ENCODE data around the gene HIF3A. TPM values are rescaled to one million over a fixed set of nuclear protein-coding genes. Genes with fewer than 3 reads are reported as not detected.
"Not testable (repeated sequence)": the region's sequence is repeated elsewhere in the genome, so short reads cannot be mapped to it uniquely, and the experiment has no call there.

HIF3A gene
- total RNA-seq, 4 donors from 2014 or later = 49.3 to 383 (median 144) TPM

DNA sequence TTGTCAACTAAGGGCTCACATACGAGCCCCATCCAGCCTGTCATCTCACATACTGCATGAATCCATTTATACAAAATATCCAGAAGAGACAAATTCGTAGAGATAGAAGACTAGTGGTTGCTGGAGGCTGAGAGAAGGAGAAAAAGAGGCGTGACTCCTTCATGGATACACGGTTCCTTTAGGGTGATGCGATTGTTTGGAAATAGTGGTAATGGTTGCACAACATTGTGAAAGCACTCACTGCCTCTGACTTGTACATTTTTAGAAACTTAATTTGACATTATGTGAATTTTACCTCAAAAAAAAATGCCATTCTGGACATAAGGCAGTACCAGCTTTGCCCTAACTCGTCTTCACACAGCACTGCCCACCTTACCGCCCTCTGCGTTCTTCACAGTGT is 40.0 kb upstream of the HIF3A start:
- TF ChIP-seq POLR2AphosphoS5 (IDR thresholded peaks at IDR 0.05) (no peak), POLR2A (IDR thresholded peaks at IDR 0.05) (no peak)
- no peaks in the 10 kb centered on the region for H3K4me1 ChIP-seq
- no peaks in the 10 kb centered on the region for H3K36me3 ChIP-seq
- no peak for ATAC-seq
- H3K27ac ChIP-seq = no peak overlapping the region
- peaks cover 48% of the 10 kb centered on the region for H3K27me3 ChIP-seq
- WGBS, 2 donors (ENCODE audit: low coverage in 1 of 2) = 54 to 73% methylated on average over 7 to 8 of the region's 8 CpGs
- no peaks in the 10 kb centered on the region for H3K9me3 ChIP-seq
- no peak overlapping the region for H3K4me3 ChIP-seq

DNA sequence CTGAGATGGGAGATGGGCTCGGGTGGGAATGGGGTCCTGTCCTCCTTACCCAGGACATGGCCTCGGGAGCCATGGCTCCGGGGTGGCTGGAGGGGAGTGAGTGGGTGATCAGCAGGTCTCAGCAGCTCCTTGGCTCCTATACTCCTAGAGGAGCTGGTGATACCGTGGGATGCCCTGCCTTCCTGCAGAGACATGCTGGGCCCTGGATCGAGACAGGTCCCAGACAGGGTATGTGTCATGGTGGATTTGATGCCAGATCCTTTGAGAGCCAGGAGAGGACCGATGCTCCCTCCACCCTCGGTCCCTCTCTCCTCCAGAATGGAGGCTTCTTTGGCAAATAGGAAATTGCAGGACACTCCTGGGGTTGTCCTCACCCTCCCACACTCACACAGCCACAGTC is 35.3 kb upstream of the HIF3A start:
- H3K4me1 ChIP-seq, ATAC-seq, H3K9me3 ChIP-seq, H3K27ac ChIP-seq, H3K36me3 ChIP-seq, H3K4me3 ChIP-seq: not testable (repeated sequence)
- 64% methylated on average over 3 of the region's 7 CpGs; no CpG with 5 or more reads in 1 of the 2 donors for WGBS, 2 donors (ENCODE audit: low coverage in 1 of 2)
- peaks cover 61% of the 10 kb centered on the region for H3K27me3 ChIP-seq

DNA sequence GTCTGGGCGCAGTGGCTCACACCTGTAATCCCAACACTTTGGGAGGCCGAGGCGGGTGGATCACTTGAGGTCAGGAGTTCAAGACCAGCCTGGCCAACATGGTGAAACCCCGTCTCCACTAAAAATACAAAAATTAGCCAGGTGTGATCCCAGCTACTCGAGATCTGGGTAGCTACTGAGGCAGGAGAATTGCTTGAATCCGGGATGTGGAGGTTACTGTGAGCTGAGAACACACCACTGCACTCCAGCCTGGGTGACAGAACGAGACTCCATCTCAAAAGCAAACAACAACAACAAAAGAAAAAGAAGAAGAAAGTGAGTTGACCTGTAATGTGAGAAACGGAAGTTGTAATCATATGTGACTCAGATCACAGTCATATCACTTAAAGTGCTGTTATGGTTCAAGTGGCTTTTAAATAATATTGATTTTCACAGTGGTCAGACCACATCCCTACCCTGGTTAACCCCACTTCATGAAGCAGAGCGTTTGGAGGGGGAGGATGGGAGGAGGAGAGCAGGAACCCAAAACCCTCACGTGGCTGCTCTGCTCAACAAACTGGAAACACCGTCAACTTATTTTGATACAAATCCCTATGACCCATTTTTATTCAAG is 34.1 kb upstream of the HIF3A start:
- not testable (repeated sequence) for H3K36me3 ChIP-seq, ATAC-seq, H3K4me1 ChIP-seq, H3K9me3 ChIP-seq, H3K4me3 ChIP-seq, H3K27ac ChIP-seq
- 45 to 56% methylated on average over 7 to 11 of the region's 11 CpGs for WGBS, 2 donors (ENCODE audit: low coverage in 1 of 2)
- H3K27me3 ChIP-seq = peaks cover 53% of the 10 kb centered on the region

DNA sequence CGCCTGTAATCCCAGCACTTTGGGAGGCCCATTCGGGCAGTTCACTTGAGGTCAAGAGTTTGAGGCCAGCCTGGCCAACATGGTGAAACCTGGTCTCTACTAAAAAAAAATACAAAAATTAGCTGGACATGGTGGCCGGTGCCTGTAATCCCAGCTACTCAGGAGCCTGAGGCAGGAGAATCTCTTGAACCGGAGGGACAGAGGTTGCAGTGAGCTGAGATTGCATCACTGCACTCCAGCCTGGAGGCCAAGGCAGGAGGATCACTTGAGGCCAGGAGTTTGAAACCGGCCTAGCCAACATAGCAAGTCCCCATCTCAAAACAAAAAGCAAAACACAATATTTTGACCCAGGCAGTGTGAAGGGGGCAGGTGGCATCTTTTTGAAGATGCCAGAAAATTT is 32.0 kb upstream of the HIF3A start:
- peaks cover 38% of the 10 kb centered on the region for H3K27me3 ChIP-seq
- ATAC-seq, H3K9me3 ChIP-seq, H3K36me3 ChIP-seq, H3K27ac ChIP-seq, H3K4me1 ChIP-seq, H3K4me3 ChIP-seq: not testable (repeated sequence)
- WGBS, 2 donors (ENCODE audit: low coverage in 1 of 2) = 60 to 62% methylated on average over 1 to 2 of the region's 5 CpGs

DNA sequence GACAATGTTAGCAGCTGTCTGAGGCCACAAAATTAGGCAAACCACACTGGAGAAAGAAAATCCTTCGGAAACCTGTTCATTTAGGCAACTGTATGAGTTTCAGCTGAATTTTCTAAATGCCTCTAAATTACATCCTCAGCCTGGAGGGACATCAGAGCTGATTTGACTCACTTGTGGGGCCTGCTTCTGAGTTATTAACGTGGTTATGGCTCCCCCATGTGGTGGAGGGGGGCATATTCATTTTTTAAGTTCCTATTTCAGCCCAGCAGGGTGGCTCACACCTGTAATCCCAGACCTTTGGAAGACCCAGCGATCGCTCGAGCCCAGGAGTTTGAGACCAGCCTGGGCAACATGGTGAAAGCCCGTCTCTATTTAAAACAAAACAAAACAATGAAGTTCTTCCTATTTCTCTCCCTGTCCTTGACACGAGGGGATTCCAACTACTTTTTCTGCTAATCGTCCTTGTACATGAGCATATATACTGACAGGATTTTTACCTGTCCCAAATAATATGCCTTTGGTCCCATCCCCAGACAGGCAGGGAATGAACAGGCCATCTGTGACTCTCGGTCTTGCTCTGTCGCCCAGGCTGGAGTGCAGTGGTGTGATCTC is 31.5 kb upstream of the HIF3A start:
- no peaks in the 10 kb centered on the region for H3K36me3 ChIP-seq
- 18 to 26% methylated on average over 8 to 9 of the region's 10 CpGs for WGBS, 2 donors (ENCODE audit: low coverage in 1 of 2)
- no peaks in the 10 kb centered on the region for H3K4me1 ChIP-seq
- ATAC-seq = peak; percentile 71
- no peak overlapping the region for H3K4me3 ChIP-seq
- H3K27me3 ChIP-seq = peaks cover 38% of the 10 kb centered on the region
- no peaks in the 10 kb centered on the region for H3K9me3 ChIP-seq
- H3K27ac ChIP-seq = no peak overlapping the region
- TF ChIP-seq POLR2AphosphoS5 (IDR thresholded peaks at IDR 0.05) = no peak
- TF ChIP-seq EP300 (IDR thresholded peaks at IDR 0.05) = no peak
- TF ChIP-seq, protein P1, sequence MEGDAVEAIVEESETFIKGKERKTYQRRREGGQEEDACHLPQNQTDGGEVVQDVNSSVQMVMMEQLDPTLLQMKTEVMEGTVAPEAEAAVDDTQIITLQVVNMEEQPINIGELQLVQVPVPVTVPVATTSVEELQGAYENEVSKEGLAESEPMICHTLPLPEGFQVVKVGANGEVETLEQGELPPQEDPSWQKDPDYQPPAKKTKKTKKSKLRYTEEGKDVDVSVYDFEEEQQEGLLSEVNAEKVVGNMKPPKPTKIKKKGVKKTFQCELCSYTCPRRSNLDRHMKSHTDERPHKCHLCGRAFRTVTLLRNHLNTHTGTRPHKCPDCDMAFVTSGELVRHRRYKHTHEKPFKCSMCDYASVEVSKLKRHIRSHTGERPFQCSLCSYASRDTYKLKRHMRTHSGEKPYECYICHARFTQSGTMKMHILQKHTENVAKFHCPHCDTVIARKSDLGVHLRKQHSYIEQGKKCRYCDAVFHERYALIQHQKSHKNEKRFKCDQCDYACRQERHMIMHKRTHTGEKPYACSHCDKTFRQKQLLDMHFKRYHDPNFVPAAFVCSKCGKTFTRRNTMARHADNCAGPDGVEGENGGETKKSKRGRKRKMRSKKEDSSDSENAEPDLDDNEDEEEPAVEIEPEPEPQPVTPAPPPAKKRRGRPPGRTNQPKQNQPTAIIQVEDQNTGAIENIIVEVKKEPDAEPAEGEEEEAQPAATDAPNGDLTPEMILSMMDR (IDR thresholded peaks at IDR 0.05) = peak; percentile 85 to 91 (median 89)
- TF ChIP-seq POLR2A (IDR thresholded peaks at IDR 0.05) = no peak

DNA sequence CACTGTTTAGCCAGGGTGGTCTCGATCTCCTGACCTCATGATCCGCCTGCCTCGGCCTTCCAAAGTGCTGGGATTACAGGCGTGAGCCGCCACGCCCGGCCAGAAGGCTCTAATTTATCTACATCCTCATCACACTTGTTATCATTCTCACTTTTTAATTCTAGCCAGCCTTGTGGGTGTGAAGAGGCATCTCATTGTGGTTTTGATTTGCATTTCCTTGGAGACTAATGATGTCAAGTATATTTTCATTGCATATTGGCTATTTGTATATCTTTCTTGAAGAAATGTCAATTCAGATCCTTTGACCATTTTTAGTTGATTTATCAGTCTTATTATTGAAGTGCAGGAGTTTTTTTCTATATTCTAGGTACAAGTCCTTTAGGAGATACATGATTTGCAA is 27.7 kb upstream of the HIF3A start:
- Histone ChIP-seq H3K9me3 (no peaks in the 10 kb centered on the region), H3K36me3 (no peaks in the 10 kb centered on the region), H3K4me1 (no peaks in the 10 kb centered on the region), H3K27ac (no peak overlapping the region), H3K27me3 (peaks cover 26% of the 10 kb centered on the region), H3K4me3 (no peak overlapping the region)
- TF ChIP-seq, protein P1 (IDR thresholded peaks at IDR 0.05) = no peak
- TF ChIP-seq POLR2A (IDR thresholded peaks at IDR 0.05) (no peak), POLR2AphosphoS5 (IDR thresholded peaks at IDR 0.05) (no peak)
- ATAC-seq = no peak
- 81 to 96% methylated on average over 5 to 7 of the region's 7 CpGs for WGBS, 2 donors (ENCODE audit: low coverage in 1 of 2)

DNA sequence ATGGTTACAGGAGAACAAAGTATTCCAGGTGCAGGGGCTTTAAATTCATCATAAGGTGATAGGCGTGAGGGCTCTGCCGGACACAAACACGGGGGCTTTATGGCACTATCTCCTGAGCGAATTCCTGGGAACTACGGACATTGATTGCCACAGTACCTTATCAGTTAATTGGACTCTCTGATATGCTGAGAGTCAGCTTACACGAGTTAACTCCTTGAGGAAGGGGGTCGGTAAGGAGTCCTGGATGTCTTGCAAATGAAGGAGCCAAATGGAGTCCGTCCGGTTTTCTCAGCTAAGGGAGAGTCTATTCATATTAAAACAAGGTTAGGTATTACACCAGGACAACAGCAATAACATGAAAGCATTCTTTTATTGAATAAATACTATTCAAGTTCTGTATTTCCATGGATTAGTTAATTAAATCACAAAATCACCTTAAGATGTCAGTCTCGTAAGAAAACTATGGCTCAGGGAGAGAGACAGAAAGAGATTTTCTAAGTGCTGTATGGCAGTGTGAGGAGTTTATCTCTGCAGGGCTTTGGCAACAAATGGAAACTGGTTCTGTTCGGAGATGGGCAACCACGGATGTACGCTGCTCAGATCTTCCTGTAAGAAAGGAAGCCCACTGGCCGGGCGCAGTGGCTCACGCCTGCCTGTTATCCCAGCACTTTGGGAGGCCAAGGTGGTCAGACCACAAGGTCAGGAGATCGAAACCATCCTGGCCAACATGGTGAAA is 26.2 kb upstream of the HIF3A start:
- Histone ChIP-seq H3K36me3 (no peaks in the 10 kb centered on the region), H3K9me3 (no peaks in the 10 kb centered on the region), H3K4me3 (no peak overlapping the region), H3K4me1 (no peaks in the 10 kb centered on the region), H3K27ac (no peak overlapping the region), H3K27me3 (peaks cover 18% of the 10 kb centered on the region)
- ATAC-seq = no peak
- TF ChIP-seq POLR2A (IDR thresholded peaks at IDR 0.05) = no peak
- TF ChIP-seq EP300 (IDR thresholded peaks at IDR 0.05) = no peak
- TF ChIP-seq, protein P1 (IDR thresholded peaks at IDR 0.05) = no peak
- no peak for TF ChIP-seq POLR2AphosphoS5 (IDR thresholded peaks at IDR 0.05)
- WGBS, 2 donors (ENCODE audit: low coverage in 1 of 2) = 32 to 49% methylated on average over 10 to 12 of the region's 17 CpGs

Measured in gastroesophageal sphincter (tissue), 4 donors.